ENCODE data around the gene SNORC. TPM values are rescaled to one million over a fixed set of nuclear protein-coding genes. Genes with fewer than 3 reads are reported as not detected.

Gene SNORC
- total RNA-seq, 1 experiment from 2014 or later: 4.3 TPM

DNA sequence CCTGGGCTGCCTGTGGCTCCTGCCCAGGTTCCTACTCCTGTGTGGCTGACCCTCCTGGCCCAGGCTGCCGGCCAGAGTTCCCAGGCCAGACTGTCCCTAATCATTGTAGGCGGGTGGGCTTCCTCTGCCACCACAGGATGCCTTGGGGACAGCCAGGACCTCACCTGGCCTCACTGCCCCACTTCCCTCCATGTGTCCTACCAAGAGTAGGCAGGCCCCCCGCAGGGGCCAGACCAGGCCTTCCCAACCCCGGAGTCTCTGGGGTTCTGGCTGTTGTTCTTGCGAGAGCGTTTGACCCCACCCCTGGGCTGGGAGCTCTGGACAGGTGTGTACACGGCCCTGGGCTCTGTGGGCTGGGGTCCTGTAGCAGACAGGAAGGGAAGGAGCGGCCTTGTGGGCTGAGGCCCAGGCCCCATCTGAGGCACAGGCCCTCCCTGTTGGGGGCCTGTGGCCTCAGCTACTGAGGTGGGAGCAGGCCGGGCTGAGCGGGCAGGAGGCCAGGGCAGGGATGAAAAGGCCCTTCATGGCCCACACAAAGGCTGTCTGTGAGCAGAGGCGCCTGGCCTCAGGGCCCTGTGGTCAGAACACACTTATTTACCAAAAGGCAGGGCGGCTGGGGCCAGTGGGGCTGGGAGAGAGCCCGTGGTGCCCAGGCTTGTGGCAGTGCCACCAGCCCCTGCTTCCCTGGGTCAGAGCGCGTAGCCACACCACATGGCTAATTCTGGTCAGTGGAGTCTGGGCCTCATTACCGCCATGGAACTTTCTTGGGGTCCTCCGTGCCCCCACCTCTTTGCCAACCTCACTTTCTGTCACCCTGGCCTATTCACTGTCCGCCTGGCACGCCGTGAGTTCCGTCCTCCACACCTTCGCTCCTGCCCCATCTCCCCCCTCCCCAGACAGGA lies 2.0 kb downstream of the SNORC start:
- no peaks in the 10 kb centered on the region for H3K9me3 ChIP-seq
- Mint-ChIP-seq H3K27me3 (ENCODE audit: insufficient read depth, unreplicated experiment) (no peaks in the 10 kb centered on the region), H3K4me3 (ENCODE audit: unreplicated experiment) (no peak overlapping the region), H3K36me3 (ENCODE audit: insufficient read depth, unreplicated experiment) (peaks cover 12% of the 10 kb centered on the region), H3K4me1 (ENCODE audit: low read depth, unreplicated experiment) (no peaks in the 10 kb centered on the region), H3K27ac (ENCODE audit: unreplicated experiment) (no peak overlapping the region), H3K9me3 (ENCODE audit: unreplicated experiment) (no peaks in the 10 kb centered on the region)
- no peak for DNase-seq
- H3K4me1 ChIP-seq: 0 out of 2 replicates have a peak, but pooled peaks cover 9% of the 10 kb centered on the region
- no peaks in the 10 kb centered on the region for H3K36me3 ChIP-seq (ENCODE audit: control insufficient read depth, insufficient read depth, low read length)
- POLR2A ChIA-PET: no interaction called here
- CTCF ChIA-PET: no interaction called here
- H3K4me3 ChIP-seq (ENCODE audit: low read depth, low read length): no peak overlapping the region
- intact Hi-C loops (cut with micrococcal nuclease; ENCODE audit: unreplicated experiment): no loop called here
- BruUV-seq (replicated peaks): no TSS peak
- H3K27me3 ChIP-seq (replicated peaks; ENCODE audit: control insufficient read depth, insufficient read depth, low read length): no peaks in the 10 kb centered on the region
- TF ChIP-seq, protein P1, sequence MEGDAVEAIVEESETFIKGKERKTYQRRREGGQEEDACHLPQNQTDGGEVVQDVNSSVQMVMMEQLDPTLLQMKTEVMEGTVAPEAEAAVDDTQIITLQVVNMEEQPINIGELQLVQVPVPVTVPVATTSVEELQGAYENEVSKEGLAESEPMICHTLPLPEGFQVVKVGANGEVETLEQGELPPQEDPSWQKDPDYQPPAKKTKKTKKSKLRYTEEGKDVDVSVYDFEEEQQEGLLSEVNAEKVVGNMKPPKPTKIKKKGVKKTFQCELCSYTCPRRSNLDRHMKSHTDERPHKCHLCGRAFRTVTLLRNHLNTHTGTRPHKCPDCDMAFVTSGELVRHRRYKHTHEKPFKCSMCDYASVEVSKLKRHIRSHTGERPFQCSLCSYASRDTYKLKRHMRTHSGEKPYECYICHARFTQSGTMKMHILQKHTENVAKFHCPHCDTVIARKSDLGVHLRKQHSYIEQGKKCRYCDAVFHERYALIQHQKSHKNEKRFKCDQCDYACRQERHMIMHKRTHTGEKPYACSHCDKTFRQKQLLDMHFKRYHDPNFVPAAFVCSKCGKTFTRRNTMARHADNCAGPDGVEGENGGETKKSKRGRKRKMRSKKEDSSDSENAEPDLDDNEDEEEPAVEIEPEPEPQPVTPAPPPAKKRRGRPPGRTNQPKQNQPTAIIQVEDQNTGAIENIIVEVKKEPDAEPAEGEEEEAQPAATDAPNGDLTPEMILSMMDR (IDR thresholded peaks at IDR 0.05; ENCODE audit: insufficient read depth in 1 of 2, low read depth in 1 of 2, low read length in 1 of 2, severe bottlenecking in 1 of 2, unreplicated experiment in 1 of 2): no peak

DNA sequence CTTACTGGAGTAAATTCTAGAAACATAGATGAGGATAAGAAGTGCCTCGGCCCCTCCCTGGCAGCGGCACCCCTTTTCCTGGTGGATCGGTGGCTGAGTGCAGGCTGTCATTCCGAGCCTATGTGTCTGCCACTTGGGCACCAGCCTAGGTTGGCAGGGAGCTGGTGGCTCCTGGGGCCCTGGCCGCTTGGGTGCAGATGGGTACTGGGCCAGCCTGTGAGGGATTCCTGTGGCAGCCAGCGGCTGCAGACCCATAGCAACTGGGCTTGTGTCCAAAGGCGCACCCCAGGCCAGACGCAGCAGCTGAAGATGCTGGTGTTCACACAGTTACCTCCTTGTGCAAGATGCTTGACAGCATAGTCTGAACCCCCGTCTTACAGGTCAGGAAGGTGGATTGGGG lies 2.8 kb downstream of the SNORC start:
- intact Hi-C loops (cut with micrococcal nuclease; ENCODE audit: unreplicated experiment): no loop called here
- DNase-seq: no peak
- TF ChIP-seq, protein P1 (IDR thresholded peaks at IDR 0.05; ENCODE audit: insufficient read depth in 1 of 2, low read depth in 1 of 2, low read length in 1 of 2, severe bottlenecking in 1 of 2, unreplicated experiment in 1 of 2): no peak
- BruUV-seq (replicated peaks): no TSS peak
- no peak overlapping the region for H3K27ac Mint-ChIP-seq (ENCODE audit: unreplicated experiment)
- Histone ChIP-seq H3K36me3 (ENCODE audit: control insufficient read depth, insufficient read depth, low read length) (no peaks in the 10 kb centered on the region), H3K27me3 (replicated peaks; ENCODE audit: control insufficient read depth, insufficient read depth, low read length) (no peaks in the 10 kb centered on the region), H3K4me3 (ENCODE audit: low read depth, low read length) (no peak overlapping the region), H3K9me3 (no peaks in the 10 kb centered on the region), H3K4me1 (0 out of 2 replicates have a peak, but pooled peaks cover 9% of the 10 kb centered on the region)
- H3K9me3 Mint-ChIP-seq (ENCODE audit: unreplicated experiment): no peaks in the 10 kb centered on the region
- H3K4me1 Mint-ChIP-seq (ENCODE audit: low read depth, unreplicated experiment): no peaks in the 10 kb centered on the region
- POLR2A ChIA-PET: no interaction called here
- no peak overlapping the region for H3K4me3 Mint-ChIP-seq (ENCODE audit: unreplicated experiment)
- CTCF ChIA-PET: no interaction called here
- peaks cover 12% of the 10 kb centered on the region for H3K36me3 Mint-ChIP-seq (ENCODE audit: insufficient read depth, unreplicated experiment)
- H3K27me3 Mint-ChIP-seq (ENCODE audit: insufficient read depth, unreplicated experiment): no peaks in the 10 kb centered on the region

DNA sequence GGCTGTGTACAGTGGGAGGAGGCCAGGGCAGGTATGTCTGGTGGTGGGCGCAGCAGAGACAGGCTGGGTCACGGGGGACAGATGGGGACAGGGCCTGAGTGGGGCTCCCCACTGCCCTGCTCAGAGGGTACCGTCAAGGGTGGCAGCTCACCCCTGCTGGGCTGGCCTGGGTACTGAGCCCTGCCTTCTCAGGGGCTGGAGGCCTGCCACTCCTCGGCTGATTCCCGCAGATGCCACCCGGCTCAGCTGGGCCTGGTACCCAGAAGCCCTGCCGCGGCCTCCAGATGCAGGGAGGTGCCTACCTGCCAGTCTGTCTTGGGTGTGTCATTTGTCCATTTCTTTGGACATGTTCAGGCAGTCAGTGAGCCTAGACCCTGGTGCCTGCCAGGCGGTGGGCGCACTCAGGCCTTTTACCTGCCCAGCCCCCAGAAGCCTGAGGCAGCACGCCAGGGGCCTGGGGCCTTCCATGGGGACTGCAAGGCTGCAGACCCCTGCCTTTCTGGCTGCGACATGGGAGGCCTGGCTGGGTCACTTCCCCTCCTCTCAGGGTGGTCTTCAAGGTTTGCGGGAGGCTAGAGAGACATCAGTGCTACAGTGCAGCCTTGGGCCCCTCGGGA lies 3.3 kb downstream of the SNORC start:
- CTCF ChIA-PET: no interaction called here
- POLR2A ChIA-PET: no interaction called here
- DNase-seq: no peak
- H3K4me3 ChIP-seq (ENCODE audit: low read depth, low read length): no peak overlapping the region
- Mint-ChIP-seq H3K4me1 (ENCODE audit: low read depth, unreplicated experiment) (no peaks in the 10 kb centered on the region), H3K4me3 (ENCODE audit: unreplicated experiment) (no peak overlapping the region), H3K9me3 (ENCODE audit: unreplicated experiment) (no peaks in the 10 kb centered on the region), H3K27ac (ENCODE audit: unreplicated experiment) (no peak overlapping the region), H3K27me3 (ENCODE audit: insufficient read depth, unreplicated experiment) (no peaks in the 10 kb centered on the region), H3K36me3 (ENCODE audit: insufficient read depth, unreplicated experiment) (peaks cover 12% of the 10 kb centered on the region)
- H3K27me3 ChIP-seq (replicated peaks; ENCODE audit: control insufficient read depth, insufficient read depth, low read length): no peaks in the 10 kb centered on the region
- H3K4me1 ChIP-seq: 0 out of 2 replicates have a peak, but pooled peaks cover 9% of the 10 kb centered on the region
- TF ChIP-seq, protein P1 (IDR thresholded peaks at IDR 0.05; ENCODE audit: insufficient read depth in 1 of 2, low read depth in 1 of 2, low read length in 1 of 2, severe bottlenecking in 1 of 2, unreplicated experiment in 1 of 2): no peak
- BruUV-seq (replicated peaks): no TSS peak
- intact Hi-C loops (cut with micrococcal nuclease; ENCODE audit: unreplicated experiment): no loop called here
- no peaks in the 10 kb centered on the region for H3K9me3 ChIP-seq
- H3K36me3 ChIP-seq (ENCODE audit: control insufficient read depth, insufficient read depth, low read length): no peaks in the 10 kb centered on the region
